ENCODE data around the gene NMD3.
A peak's percentile ranks its signal among the peaks of the same experiment; 100 is the strongest.
"Not testable (repeated sequence)": the region's sequence is repeated elsewhere in the genome, so short reads cannot be mapped to it uniquely, and the experiment has no call there.

The NMD3 gene

DNA sequence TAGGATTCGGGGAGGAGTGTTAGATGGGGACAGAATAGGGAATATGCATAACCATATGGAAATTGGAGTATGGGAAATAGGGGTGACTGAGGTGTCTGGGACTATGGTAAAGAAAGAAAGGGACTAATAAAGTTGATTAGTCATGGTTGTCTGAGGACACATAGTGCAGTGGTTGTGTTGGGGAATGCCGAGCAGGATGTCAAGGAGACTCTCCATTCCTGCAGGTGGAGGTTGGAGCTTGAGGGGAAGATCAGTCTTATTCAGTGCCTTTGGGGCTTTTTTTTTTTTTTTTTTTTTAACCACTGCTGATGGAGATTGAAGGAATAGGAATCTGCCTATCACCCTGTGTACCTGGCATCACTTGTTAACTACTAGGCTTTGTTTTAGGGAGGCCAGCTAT lies 10.8 kb downstream of the NMD3 start:
- no peak for DNase-seq

DNA sequence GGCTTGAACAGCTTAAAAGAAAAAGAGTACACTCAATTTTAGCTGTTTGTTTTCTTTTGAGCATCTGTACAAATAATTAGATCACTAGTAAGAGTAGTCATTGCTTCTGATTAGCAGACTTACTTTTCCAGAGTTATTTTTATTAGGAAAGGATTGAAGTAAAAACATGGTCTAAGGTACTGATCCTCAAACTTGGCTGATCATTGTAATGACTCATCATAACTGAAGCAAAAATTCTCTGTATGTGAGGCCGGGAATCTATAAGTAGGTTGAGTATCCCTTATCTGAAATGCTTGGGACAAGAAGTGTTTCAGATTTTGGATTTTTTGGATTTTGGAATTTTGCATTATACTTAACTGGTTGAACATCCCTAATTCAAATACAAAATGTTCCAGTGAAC lies 12.4 kb downstream of the NMD3 start:
- no peak for DNase-seq

DNA sequence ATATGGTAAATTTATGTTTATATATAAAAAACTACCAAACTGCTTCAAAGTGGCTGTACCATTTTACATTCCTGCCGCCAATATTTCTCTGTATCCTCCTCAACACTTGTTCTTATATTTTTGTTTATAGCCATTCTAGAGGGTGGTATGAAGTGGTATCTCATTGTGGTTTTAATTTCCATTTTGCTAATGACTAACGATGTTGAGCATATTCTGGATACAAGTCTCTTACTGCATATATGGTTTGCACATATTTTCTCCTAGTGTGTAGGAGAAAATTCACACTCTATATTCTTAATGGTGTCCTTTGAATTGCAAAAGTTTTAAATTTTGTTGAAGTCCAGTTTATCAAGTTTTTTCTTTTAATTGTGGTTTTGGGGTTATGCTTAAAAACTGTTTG lies 15.1 kb downstream of the NMD3 start:
- DNase-seq: no peak

DNA sequence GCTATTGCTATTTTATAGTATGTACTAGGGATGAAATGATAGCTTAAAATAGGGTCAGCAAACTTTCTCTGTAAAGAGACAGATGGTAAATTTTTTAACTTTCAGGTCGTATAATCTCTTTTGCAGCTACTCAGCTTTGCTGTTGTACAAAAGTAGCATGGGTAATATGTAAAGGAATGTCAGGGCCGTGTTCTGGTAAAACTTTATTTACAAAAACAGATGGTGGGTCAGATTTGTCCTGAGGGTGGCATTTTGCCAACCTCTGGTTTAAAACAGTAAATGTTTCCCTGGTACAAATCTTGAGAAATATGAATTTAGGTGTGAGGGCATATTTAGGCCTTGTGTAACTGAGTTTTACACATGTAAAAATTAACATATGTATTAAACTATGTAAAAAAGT lies 18.6 kb downstream of the NMD3 start:
- DNase-seq: no peak

DNA sequence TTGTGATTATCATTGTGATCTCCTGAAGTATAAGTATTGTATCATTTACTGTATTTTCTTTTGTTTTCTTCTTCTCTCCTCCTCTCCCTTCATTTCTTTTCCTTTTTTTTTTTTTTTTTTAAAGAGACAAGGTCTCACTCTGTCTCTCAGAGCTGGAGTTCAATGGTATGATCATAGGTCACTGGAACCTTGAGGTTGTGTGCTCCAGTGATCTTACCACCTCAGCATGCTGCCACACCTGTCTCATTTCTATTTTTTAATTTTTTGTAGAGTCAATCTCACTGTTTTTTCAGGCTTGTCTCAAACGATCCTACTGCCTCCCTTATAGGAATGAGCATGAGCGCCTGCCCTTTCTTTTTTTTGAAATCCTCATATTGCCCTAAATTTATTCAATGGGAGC lies 23.4 kb downstream of the NMD3 start:
- no peak for DNase-seq

DNA sequence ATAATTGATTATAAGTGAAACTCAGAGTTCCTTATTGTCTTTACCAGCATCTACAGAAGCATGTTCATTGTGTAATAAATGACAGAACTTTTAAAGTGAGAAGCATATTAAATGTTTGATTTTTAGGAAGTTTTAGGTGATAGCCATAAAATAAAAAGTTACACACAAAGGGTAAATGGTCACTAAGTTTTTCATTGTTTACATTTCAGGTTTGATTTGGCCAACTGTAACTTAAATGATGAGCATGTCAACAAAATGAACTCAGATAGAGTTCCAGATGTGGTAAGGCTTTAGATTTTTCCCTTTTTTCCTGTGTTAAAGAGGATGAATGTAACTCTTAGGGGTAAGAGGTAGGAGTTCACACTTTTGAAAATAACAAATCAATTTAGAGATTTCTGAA lies 25.9 kb downstream of the NMD3 start:
- DNase-seq: no peak

DNA sequence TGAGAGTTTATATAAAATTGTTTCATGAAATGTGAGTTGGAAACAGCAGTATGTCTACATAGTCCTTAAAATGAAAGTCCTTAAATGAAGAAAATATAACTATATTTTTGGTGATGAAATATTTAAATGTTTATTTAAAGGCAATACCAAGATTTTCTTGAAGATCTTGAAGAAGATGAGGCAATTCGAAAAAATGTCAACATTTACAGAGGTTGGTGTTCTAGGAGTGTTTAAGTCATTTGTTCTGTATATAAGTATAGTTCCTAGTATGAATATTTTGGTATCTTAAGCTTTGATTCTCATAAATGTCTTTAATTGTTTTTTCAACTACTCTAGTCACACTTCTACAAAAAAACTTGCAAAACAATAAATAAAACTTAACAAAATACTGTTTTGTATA lies 29.0 kb downstream of the NMD3 start:
- no peak for DNase-seq

DNA sequence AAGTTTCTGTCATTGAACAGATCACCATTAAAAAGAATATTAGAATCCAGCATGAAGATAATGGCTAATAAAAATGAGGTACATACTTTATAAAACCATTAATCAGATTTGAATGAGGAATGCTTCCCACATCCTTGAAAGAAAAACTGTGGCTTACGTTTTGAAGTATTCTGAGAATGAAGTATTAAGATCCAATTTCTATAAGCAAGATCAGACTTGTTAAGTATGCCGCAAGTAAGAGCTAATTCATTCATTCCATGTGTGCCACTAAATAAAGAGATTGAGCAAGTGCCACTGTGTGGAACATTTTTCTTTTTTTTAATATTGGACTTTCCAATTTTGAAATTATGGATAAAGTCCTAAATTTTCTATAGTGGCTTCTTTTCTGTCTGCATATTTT lies 30.6 kb downstream of the NMD3 start:
- no peak for DNase-seq

DNA sequence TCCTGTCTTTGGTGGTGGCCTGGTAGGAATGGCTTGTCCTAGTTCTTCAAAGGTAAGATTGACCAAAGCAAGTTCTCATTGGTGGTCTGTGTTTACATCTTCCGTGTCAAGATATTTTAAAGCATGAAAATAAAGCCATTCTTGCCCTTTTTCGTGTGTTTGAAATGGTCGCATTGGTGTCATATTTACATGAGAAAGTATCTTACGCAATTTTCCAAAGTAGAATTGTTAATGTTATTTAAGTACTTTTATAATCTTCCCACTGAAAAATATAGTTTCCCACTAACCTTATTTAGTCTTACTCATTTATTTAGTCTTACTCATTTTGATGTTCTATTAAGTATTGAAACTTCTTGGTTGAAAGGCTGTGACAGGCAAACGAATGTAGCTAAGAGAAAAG lies 31.0 kb downstream of the NMD3 start:
- DNase-seq: no peak

DNA sequence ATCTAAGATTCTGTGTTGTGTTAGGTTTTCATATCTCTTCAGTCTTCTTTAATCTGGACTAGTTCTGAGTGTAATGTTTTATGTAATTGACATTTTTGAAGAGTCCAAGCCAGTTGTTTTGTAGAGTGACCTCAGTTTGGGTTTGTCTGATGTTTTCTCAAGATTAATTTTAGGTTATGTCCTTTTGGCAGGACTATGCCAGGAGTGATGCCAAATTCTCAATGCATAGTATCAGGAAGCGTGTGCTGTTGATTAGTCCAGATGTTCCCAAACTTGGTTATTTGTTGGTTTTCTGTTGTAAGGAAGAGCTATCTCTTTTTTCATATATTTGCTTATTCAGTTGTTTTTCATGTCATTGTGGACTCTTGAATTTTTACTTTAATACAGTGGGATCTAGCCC lies 32.6 kb downstream of the NMD3 start:
- no peak for DNase-seq

DNA sequence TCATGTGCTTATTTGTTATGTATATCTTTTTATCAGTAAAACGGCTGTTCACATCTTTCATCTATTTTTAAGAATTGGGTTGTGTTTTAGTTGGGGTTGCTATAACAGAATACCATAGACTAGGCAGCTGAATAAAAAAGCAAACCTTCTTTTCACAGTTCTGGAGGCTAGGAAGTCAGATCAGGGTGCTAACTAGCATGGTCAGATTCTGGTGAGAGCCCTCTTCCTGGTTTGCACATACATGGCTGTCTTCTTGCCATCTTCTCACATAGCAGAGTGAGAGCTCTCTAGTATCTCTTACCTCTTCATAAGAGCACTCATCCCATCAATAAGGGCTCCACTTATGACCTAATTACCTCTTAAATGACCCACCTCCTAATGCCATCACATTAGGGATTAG lies 33.8 kb downstream of the NMD3 start:
- DNase-seq: no peak

DNA sequence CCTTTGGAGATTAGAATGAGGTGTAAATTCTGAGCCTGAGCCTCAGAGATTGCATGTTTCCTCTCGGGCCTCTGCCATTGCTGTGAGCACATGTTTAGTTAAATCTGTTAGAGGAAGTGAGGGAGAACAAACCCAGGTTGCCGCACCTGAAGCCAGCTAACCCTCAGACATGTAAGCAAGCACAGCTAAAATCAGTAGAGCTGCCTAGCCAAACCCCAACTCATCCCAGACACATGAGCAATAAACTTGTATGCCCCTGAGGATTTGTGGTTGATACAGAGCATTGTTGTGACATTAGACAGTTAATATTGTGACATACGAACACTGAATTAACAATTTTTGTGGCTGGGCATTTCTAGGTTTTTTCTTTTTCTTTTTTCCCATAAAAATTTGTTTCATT lies 41.9 kb downstream of the NMD3 start:
- no peak for DNase-seq

DNA sequence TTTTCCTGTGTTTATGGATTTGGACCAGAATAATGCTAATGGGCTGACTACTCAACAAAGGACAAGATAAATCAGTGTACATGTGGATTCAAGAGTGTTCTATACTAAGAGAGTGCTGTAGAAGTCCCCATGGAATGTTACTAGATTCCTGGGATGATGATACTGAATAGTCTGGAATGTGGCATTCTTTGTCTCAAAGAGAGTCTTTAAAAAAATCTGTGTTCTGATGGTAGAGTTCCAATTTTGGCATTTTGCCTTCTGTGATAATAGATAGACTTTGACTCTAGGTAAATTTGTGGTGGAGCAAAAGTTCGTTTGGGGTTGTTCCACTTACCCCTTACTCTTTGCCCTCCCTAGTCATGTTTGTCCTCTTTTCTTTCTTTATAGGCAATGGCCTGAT lies 43.7 kb downstream of the NMD3 start:
- no peak for DNase-seq

DNA sequence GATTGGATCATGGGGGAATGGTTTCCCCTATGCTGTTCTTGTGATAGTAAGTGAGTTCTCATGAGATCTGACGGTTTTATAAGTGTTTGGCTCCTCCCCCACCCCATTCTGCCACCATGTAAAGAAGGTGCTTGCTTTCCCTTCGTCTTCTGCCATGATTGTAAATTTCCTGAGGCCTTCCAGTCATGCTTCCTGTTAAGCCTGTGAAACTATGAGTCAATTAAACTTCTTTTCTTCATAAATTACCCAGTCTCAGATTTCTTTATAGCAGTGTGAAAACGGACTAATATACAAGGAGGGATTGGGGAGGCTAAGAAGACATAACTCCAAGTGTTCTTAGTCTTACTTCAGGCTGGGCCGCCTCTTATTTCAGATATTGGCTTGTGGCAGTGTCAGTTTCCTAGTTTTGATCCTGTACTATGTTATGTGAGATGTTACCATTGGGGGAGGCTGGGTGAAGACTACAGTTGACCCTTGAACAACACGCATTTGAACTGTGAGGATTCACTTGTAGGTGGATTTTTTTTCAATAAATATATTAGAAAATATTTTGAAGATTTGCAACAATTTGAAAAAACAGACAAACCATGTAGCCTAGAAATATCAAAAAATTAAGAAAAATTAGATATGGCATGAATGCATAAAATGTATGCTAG lies 44.9 kb downstream of the NMD3 start:
- no peak for DNase-seq

DNA sequence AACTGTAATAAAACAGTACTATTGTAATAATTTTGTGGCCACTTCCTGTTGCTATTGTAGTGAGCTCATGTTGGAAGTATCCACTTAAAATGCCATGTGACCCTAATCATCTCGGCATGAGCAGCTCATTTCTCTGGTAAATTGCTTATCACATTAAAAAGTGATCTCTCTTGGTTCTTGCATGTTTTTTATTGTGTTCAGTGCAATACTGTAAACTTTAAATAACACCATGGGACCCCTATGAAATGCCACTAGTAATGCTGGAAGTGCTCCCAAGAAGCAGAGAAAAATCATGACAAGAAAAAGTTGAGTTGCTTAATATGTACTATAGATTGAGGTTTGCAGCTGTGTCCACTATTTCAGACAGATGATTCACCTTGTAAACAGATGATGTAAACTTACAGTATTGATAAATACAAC lies 45.6 kb downstream of the NMD3 start:
- DNase-seq: peak; percentile 37

DNA sequence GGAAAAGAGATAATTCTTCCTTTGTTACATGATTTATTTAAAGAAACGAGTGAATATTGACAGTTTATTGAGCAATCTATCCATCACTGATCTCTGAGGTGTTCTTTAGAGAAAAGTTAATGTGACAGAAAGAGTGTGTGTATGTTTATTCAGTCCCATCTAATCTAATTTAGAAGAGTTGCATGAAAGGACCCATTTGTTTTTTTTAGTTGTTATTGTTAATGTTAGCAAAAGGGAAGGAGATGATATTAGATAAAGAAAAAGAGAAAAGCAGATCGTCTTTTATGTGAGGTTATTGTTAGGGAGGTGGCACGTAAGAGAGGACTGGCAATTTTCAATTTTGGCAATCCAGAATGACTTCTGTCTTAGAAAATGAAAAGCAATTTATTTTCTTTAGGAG lies 46.5 kb downstream of the NMD3 start:
- DNase-seq: no peak

DNA sequence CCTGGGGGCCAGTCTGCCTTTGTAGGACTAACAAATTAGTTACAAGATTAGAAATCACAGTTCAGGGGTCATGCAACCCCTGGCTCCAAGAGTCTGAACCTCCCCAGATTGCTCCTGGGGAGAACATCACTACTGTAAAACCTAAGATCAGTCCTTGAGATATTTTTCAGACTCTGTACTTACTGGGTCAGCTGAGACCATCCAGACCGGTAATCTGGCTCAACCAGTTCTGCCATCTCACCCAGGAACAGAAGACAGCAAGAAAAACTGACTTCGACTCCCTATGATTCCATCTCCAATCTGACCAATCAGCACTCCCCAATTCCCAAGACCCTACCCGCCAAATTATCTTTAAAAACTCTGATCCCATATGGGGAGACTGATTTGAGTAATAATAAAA lies 47.5 kb downstream of the NMD3 start:
- no peak for DNase-seq

DNA sequence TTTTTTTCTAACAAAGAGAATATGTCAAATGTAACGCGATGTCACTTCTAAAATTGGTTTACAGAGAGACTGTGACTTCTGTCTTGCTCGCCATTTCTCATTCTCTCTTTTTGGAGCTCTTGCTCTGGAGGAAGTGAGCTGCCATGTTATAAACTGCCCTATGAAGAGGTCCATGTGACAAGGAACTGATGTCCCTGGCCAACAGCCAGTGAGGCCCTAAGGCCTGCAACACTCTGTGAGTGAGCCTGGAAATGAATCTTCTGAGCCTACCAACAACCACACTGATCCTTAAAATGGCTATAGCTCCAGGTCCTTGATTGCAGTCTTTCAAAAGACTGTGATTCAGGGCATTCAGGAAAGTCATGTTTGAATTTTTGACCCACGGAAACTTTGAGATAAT lies 49.9 kb downstream of the NMD3 start:
- DNase-seq: no peak

DNA sequence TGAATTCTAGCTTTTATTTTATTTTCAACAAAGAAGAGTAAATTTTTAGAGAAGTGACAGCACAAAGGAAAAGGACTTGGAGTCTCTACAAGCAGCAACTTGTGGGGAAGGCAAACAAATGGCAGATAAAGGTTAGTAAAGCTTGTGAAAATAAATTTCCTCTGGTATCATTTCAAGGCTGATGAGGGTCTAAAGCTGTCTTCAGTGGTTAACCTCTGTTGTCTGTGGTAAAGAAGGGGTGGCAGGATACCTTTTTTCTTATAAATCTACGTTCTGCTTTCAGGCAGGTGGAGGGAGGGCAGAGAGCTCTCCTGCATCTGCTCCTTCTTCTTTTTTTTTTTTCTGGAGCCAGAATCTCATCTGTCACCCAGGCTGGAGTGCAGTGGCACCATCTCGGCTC lies 50.5 kb downstream of the NMD3 start:
- no peak for DNase-seq

DNA sequence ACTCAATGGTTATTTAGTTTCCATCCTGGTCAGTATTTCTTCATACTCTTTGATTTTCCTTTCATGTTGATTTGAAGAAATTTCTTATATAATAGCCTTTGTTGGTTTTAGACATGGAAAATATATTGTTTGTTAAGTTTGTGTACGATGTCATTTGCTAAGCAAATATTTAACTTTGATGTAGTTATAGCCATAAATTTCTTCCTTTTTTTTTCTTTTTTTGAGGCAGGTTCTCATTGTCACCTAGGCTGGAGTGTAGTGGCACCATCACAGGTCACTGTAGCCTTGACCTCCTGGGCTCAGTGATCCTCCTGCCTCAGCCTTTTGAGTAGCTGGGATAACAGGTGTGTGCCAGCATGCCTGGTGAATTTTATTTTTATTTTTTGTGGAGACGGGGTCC lies 51.4 kb downstream of the NMD3 start:
- DNase-seq: no peak

DNA sequence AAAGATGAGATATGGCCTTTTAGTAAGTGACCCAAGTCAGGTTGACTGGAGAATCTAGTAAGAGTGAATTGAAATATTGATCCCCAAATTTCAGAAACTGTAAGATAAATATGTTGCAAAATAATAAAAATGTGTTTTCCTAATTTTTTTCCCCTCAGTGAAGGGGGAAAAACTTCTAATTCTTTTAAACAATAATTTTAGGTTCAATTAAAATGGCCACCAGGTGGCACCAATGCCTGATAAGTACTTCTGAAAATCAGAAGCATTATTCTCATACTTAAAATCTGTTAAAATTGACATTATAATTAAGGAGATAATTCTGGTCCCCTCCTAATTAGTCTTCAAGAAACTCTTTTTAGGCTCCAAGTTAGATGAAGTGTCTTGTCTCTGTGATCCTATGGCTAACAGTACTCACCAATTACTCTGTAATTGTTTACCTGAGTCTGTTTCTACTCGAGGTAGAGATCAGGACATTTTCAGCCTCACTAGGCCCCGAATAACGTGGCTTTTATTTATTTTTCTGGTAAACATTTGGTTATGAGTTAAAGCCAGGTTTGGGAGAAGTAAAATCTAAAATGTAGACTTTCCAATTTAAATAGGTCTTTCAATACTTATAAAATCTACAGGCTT lies 52.6 kb downstream of the NMD3 start:
- peak; percentile 69 for DNase-seq

DNA sequence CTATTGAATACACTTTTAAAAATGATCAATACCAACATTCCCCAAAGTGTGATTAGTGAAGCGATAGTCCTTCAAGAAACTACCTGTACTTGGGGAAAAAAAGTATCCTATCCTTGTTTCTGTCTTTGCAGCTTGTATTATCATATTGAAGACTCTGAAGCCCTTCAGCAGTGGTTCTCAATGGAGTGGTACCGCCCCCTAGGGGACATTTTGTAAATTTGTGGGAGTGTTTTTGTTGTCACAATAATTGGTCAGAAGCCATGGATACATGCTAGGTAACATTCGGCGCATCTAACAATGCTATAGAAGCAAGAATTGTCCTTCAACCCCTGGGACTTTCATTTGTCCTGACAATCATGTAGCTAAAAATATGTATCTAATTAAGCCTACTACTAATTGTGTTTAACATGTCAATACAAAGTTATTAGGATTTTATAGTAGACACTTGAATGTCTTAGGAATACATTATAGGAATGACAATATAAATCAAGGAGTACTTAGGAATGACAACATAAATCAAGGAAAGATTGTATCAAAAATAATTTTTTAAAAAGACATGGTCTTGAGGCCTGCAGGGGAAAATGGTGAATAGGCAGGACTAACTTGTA lies 53.7 kb downstream of the NMD3 start:
- peak; percentile 55 for DNase-seq

DNA sequence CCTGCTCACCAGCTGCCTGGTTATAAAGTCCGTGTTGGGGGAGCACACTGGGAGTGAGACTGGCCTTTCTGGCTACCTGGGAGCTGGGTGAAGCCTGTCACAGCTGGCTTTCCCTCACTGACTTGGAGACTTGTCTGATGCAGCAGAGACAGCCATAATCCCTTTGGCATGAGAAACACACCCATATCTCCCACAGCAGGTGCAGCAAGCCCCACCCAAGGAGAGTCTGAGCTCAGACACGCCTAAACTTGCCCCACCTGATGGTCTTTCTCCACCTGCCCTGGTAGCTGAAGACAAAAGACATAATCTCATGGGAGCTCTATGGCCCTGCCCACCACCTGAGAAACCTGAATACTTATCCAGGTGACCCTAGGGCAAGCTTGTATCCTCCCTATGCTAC lies 54.8 kb downstream of the NMD3 start:
- peak; percentile 97 for DNase-seq

DNA sequence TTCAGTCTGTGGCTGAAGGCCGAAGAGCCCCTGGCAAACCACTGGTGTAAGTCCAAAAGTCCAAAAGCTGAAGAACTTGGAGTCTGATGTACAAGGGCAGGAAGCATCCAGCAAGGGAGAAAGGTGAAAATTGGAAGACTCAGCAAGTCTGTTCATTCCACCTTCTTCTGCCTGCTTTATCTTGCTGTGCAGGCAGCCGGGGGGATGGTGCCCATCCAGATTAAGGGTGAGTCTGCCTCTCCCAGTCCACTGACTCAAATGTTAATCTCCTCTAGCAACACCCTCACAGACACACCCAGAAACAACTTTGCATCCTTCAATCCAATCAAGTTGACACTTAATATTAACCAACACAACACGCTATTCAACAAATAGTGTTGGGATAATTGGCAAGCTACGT lies 61.3 kb downstream of the NMD3 start:
- not testable (repeated sequence) for DNase-seq

DNA sequence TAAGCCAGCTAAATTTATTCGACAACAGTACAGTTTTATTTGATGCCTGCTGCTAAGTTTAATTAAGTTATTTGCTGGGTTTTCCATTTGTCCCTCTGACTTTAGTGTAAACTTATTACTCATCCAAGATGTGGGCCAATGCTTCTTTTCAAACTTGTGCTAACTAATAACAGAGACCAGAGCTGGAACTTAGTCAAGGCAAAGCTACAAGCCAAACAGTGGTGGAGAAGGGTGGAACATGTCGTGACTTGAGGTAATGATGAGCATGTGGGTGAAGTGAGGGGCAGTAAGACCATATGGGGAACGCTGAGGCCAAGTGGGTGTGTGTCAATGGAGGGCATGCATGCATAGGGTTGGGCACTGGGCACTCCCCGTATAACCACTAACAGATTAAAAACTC lies 63.9 kb downstream of the NMD3 start:
- no peak for DNase-seq

Measured in NCI-H1105 treated with DMSO at 0.1 percent for 48 hours (cell line).